Right lobe of liver (tissue), 4 donors: ENCODE results near the gene OR13J1.

Experiments used
- CTCF ChIP-seq, 4 donors: fragments of 200-600 bp in 3 of 4; fragments of 450-650 bp in 1 of 4; IDR thresholded peaks; one replicate each; pipeline versions ENCODE4 v1.5.1 to v1.8.0; 2016 to 2022; ENCODE audit warnings: antibody characterized with exemption in 4 of 4, mild to moderate bottlenecking in 2 of 4
- POLR2A ChIP-seq: fragments of 450-650 bp; IDR thresholded peaks from one replicate; pipeline ENCODE4 v1.6.1; 2017; ENCODE audit warnings: antibody characterized with exemption, mild to moderate bottlenecking
- donor health status: DM: no; HTN: no; CAD: no.
- donor health status: DM: no; HTN: no; CAD: no.
- donor health status: DM: no; HTN: yes; CAD: no.

GRCh38 chr9:35918780-35919179 is 48.6 kb upstream of the OR13J1 start:
- TF ChIP-seq CTCF (IDR thresholded peaks at IDR 0.05) (no peak), POLR2A (no peak)
